Heart right ventricle (tissue), 16 donors: ENCODE results near the gene MYORG. TPM values are rescaled to one million over a fixed set of nuclear protein-coding genes. Genes with fewer than 3 reads are reported as not detected.
A peak's percentile ranks its signal among the peaks of the same experiment; 100 is the strongest.

Experiments used
- ATAC-seq, 8 donors: fragments of 200-7000 bp; cut with Tn5 transposase; one replicate each; pipeline ENCODE4 v1.9.1; 2020; ENCODE audit warnings: mild to moderate bottlenecking in 8 of 8, moderate library complexity in 8 of 8, moderate number of reproducible peaks in 1 of 8
- DNase-seq, 2 donors: peaks; one replicate each; pipeline ENCODE4 v3.0.0-alpha.2; 2020
- H3K27ac ChIP-seq, 10 donors: fragments of 200-600 bp; sonication (generic) in 2 of 10; one replicate each; pipeline versions ENCODE4 v1.5.0 to v1.8.0; 2020 to 2022; ENCODE audit warnings: mild to moderate bottlenecking in 3 of 10
- H3K27me3 ChIP-seq, 7 donors: fragments of 200-600 bp; one replicate each; pipeline ENCODE4 v1.8.0; 2021 to 2022; ENCODE audit warnings: mild to moderate bottlenecking in 2 of 7
- H3K36me3 ChIP-seq, 9 donors: fragments of 200-600 bp; sonication (generic) in 1 of 9; one replicate each; pipeline versions ENCODE4 v1.5.0 to v1.8.0; 2020 to 2022; ENCODE audit warnings: mild to moderate bottlenecking in 2 of 9
- H3K4me1 ChIP-seq, 9 donors: fragments of 200-600 bp; sonication (generic) in 1 of 9; one replicate each; pipeline versions ENCODE4 v1.5.0 to v1.8.0; 2020 to 2022; ENCODE audit warnings: mild to moderate bottlenecking in 4 of 9
- H3K4me3 ChIP-seq, 10 donors: fragments of 200-600 bp; sonication (generic) in 2 of 10; one replicate each; pipeline versions ENCODE4 v1.5.0 to v1.8.0; 2020 to 2022; ENCODE audit warnings: mild to moderate bottlenecking in 7 of 10, moderate library complexity in 2 of 10
- H3K9me3 ChIP-seq, 11 donors: fragments of 200-600 bp in 10 of 11; sonication (generic) in 2 of 11; one replicate each; pipeline versions ENCODE4 v1.5.0 to v1.8.0; 2013 to 2022; ENCODE audit warnings: mild to moderate bottlenecking in 2 of 11, control low read depth in 1 of 11, moderate library complexity in 1 of 11
- CTCF ChIP-seq, 9 donors: fragments of 200-600 bp; sonication (generic) in 2 of 9; IDR thresholded peaks; one replicate each; pipeline versions ENCODE4 v1.5.0 to v1.8.0; 2021 to 2022; ENCODE audit warnings: antibody characterized with exemption in 9 of 9, mild to moderate bottlenecking in 5 of 9, moderate library complexity in 1 of 9
- WGBS, 2 donors: extraction: QIAGEN DNeasy Blood & Tissue Kit; methylation state at CpG; one replicate each; pipeline ENCODE4 v1.1.7; 2013; ENCODE audit warnings: inconsistent platforms in 1 of 2; 5-methylcytosine and 5-hydroxymethylcytosine counted together
- intact Hi-C, 10 donors: fragments of 100-400 bp; cut with DNase I; formaldehyde crosslinking; loops; one replicate each; pipeline versions ENCODE4 v1.11.1 to v1.14.2; 2022
- polyA plus RNA-seq, 2 donors: library from polyadenylated mRNA; stranded (reverse); fragments of 200-250 nt; gene quantifications; one replicate each; pipeline ENCODE4 v1.2.3, GENCODE V29; 2013
- total RNA-seq, 10 donors: library from RNA; stranded (reverse); fragmentation: NEBNext Ultra II Directional in 3 of 10; extraction: Animal tissue kit (Norgen Biotek cat#: 25700) in 3 of 10; gene quantifications; one replicate each; pipeline versions ENCODE4 v1.2.1 to v1.2.4, GENCODE V29; 2021 to 2023
- donor health status: Arrhythmogenic right ventricular cardiomyopathy.
- donor health status: ischemic (EF 13 %, LVEDD 7.1; RV severe dilation, severe dysfunction).
- donor health status: healthy with polysubstance abuse.
- donor health status: DM: no; HTN: yes; CAD: no.
- donor health status: DM: no; HTN: no; CAD: no.
- donor health status: ischemic (EF 25% LVEDD 6.9; RV normal size, moderate dysfunction).
- donor health status: ischemic (EF 25% LVEDD 5.7; RV mildly dilated, moderate dysfunction).
- donor health status: healthy.
- donor health status: DM: yes; HTN: yes; CAD: no.
- donor health status: Ischemic cardiomyopathy.
- donor health status: ischemic (EF 35%, LVEDD 5.7; RV mildly dilated, moderate dysfunction).
- donor health status: nonischemic (EF 11% LVEDD 7.7; RV severe dilation, severe dysfunction).
- donor health status: DM: yes; HTN: yes; CAD: no.
- donor health status: PGD.
- donor health status: ischemic (EF 29% LVEDD 5.4; RV normal size, mild dysfunction).
- donor health status: nonischemic (EF 23%, LVEDD 6.1; RV moderate dilation, normal function).

The MYORG gene
- total and polyA plus RNA-seq, 12 donors = 1.3 to 9.1 (median 6.3) TPM

- TF ChIP-seq CTCF (IDR thresholded peaks at IDR 0.05) = no peak
- Histone ChIP-seq H3K27me3 (no peaks in the 10 kb centered on the region), H3K4me3 (no peak overlapping the region), H3K36me3 (peaks cover 0 to 54% (median 22%) of the 10 kb centered on the region in 9 donors), H3K4me1 (peaks cover 0 to 12% (median 0%) of the 10 kb centered on the region in 9 donors), H3K27ac (no peak overlapping the region), H3K9me3 (no peaks in the 10 kb centered on the region)
- ATAC-seq = no peak
- no peak for DNase-seq
- intact Hi-C loops = no loop called here
- WGBS, 2 donors = 78 to 81% methylated on average over 7 of the region's 7 CpGs
Measured at GRCh38 chr9:34396276-34397214, 19.8 kb upstream of the MYORG start.

DNA sequence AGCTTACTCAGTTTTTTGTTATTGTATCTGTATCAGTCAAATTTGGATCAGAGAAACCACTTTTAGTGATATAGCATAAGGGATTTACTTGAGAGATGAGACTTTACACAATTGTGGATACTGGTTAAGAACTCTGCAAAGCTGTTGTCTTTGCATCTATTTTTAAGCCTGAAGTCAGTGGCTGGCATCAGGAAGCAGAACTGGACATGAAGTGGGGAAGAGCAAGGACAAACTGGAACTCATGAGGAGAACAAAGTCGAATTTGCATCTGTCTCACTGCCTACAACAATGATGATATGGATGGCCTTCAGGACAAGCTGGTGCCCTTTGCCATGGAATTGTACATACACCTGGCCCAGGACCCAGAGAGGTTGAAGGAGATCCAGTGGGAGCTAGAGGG, 15.8 kb upstream of the MYORG start:
- peaks cover 0 to 14% (median 0%) of the 10 kb centered on the region in 9 donors for H3K36me3 ChIP-seq
- TF ChIP-seq CTCF (IDR thresholded peaks at IDR 0.05) = no peak
- peaks cover 0 to 12% (median 0%) of the 10 kb centered on the region in 9 donors for H3K4me1 ChIP-seq
- ATAC-seq (peak in 6 of 8 donors; percentile 46 to 89 (median 64)), DNase-seq (no peak)
- intact Hi-C loops = no loop called here
- WGBS, 2 donors = 29 to 36% methylated on average over 1 of the region's 1 CpG
- H3K4me3 ChIP-seq = no peak overlapping the region
- H3K9me3 ChIP-seq = no peaks in the 10 kb centered on the region
- H3K27me3 ChIP-seq = peaks cover 0 to 4% (median 0%) of the 10 kb centered on the region in 7 donors
- peak overlapping the region in 2 of 10 donors; percentile 2 to 8 for H3K27ac ChIP-seq

DNA sequence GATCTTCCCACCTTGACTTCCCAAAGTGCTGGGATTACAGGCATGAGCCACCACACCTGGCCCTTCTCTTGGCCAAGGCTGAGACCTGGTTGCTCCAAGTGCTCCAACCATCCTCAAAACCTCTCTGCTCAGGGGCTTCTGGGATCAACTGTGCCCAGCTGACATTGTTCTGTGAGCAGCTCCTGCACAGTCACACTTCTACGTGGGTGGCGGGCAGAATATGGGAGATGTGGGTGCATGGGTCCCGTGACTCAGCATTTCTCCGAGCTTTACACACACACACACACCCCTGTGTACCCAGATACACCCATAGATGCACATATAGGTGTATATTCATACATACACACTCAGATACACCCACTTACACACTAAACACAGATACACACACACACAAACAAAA, 10.5 kb upstream of the MYORG start:
- no peaks in the 10 kb centered on the region for H3K9me3 ChIP-seq
- peaks cover 0 to 4% (median 0%) of the 10 kb centered on the region in 9 donors for H3K4me1 ChIP-seq
- WGBS, 2 donors = 89 to 90% methylated on average over 4 of the region's 4 CpGs
- no peak for TF ChIP-seq CTCF (IDR thresholded peaks at IDR 0.05)
- H3K36me3 ChIP-seq = no peaks in the 10 kb centered on the region
- ATAC-seq (no peak), DNase-seq (no peak)
- intact Hi-C loops = loop anchor here in 2 of 10 donors (10.0 kb wide), 2 partner anchors 48 to 132 kb away; no protein-coding TSS in a partner anchor
- no peak overlapping the region for H3K4me3 ChIP-seq
- no peak overlapping the region for H3K27ac ChIP-seq
- H3K27me3 ChIP-seq = peaks cover 0 to 4% (median 0%) of the 10 kb centered on the region in 7 donors

DNA sequence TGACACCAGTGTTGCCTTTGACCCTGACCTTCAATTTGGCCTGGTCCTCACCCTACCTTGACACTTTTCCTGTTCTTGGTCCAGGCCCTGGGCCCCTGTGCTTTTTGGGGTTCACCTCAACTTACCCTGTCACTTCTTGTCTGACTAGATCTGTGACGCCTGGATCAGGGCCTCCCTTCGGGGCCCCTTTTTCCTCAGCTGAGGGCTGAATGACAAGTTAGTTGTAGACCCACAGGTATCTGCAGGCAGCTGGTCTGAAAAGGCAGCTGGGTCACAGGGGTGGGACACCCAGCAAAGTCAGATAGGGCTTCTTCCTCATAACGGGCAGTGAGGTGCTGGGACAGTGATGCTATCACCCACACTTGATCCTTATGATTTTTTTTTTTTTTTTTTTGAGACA, 10.0 kb upstream of the MYORG start:
- H3K36me3 ChIP-seq = no peaks in the 10 kb centered on the region
- peaks cover 0 to 4% (median 0%) of the 10 kb centered on the region in 9 donors for H3K4me1 ChIP-seq
- H3K27ac ChIP-seq = no peak overlapping the region
- ATAC-seq = no peak
- H3K4me3 ChIP-seq = no peak overlapping the region
- H3K27me3 ChIP-seq = peaks cover 0 to 7% (median 0%) of the 10 kb centered on the region in 7 donors
- intact Hi-C loops = loop anchor here in 2 of 10 donors (10.0 kb wide), 2 partner anchors 48 to 132 kb away; no protein-coding TSS in a partner anchor
- no peak for DNase-seq
- no peaks in the 10 kb centered on the region for H3K9me3 ChIP-seq
- TF ChIP-seq CTCF (IDR thresholded peaks at IDR 0.05) = no peak
- WGBS, 2 donors = 89 to 95% methylated on average over 3 of the region's 3 CpGs
